NCI-H1417 treated with DMSO at 0.1 percent for 48 hours (cell line): ENCODE data around the gene PSME3IP1.

Experiments
- DNase-seq: peaks from one replicate; lab custom pipeline; 2025; lab: John Stamatoyannopoulos, UW

PSME3IP1 gene

GRCh38 chr16:57167538-57167937, 18.3 kb downstream of the PSME3IP1 start:
- DNase-seq: no peak

- no peak for DNase-seq
Observed at GRCh38 chr16:57166951-57167350, 18.9 kb downstream of the PSME3IP1 start.

DNA sequence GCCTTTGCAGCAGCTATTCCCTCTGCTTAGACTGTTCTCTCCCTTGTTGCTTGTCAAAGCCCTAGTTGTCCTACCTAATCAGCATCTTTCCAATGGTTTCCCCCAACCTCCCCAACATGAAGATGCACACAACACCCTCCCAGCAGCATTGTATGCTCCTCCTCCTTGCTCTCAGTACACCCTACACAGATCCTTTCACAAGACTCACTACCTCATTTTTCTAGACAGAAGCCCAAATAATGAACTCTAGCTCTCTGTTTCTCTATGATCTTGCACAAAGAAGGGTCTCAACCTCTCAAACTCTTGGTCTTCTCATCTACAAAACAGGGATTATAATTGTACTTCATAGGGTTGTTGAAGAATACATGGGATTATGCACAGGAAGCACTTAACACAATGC, 19.4 kb downstream of the PSME3IP1 start:
- no peak for DNase-seq

GRCh38 chr16:57165938-57166337, 19.9 kb downstream of the PSME3IP1 start:
- no peak for DNase-seq

GRCh38 chr16:57165483-57165882, 20.4 kb downstream of the PSME3IP1 start:
- DNase-seq: no peak

- DNase-seq: no peak
Observed at GRCh38 chr16:57163842-57164241, 22.0 kb downstream of the PSME3IP1 start.

GRCh38 chr16:57159447-57159846, 26.4 kb downstream of the PSME3IP1 start:
- no peak for DNase-seq

DNA sequence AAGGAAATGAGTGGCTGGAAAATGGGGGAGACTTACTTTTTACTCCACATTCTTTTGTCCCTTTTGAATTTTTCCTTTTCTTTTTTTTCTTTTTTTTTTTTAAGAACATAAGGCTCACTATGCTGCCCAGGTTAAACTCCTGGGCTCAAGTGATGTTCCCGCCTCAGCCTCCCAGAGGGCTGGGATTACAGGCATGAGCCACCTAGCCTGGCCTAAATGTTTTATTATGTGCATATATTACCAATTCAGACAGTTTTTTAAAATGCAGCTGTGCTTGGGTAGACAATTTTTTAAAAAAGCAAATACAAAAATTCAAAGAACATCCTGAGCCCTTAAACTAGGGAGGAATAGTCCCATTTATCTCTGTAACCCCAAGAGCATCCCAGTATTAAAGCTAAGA, 28.3 kb downstream of the PSME3IP1 start:
- no peak for DNase-seq

DNA sequence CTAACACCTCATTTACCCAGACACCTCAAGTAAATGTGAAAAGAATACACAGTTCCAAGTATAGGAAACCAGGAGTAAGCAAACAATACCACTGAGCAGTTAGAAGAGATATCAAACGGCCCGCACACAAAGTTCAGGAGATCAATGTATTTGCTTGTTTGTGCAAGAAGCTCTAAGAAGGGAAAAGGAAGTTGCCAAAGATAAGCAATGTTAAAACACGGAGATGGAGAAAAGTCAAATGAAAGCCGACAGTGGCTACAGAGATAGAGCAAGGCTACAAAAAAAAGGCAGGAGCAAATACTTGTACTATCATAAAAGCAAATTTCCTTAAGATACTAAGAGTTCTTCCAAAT, 29.5 kb downstream of the PSME3IP1 start:
- no peak for DNase-seq

- no peak for DNase-seq
Observed at GRCh38 chr16:57155702-57156350, 30.0 kb downstream of the PSME3IP1 start.

GRCh38 chr16:57153841-57154240, 32.0 kb downstream of the PSME3IP1 start:
- no peak for DNase-seq

- DNase-seq: no peak
Observed at GRCh38 chr16:57152096-57153093, 33.4 kb downstream of the PSME3IP1 start.

DNA sequence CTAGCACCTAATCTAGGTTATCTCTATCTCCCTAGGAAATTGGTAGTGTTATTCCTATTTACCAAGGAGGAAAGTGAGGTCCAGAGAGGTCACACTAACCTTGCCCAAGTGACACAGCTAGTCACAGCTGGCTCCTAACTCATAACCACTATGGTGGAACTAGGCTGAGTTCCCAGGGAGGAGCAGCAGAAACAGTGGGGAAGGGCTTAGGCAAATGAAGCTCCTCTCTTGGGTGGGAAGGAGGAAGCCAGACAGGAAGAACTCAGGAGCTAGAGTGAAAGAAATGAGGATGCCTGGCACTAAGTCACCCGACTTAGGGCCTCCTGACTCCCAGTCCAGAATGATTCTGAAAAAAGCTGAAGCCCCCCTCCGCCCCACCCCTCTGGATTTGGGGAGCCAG, 34.5 kb downstream of the PSME3IP1 start:
- no peak for DNase-seq

- DNase-seq: no peak
Observed at GRCh38 chr16:57150682-57151330, 35.0 kb downstream of the PSME3IP1 start.

GRCh38 chr16:57149391-57149790, 36.4 kb downstream of the PSME3IP1 start:
- DNase-seq: no peak

GRCh38 chr16:57148481-57148880, 37.4 kb downstream of the PSME3IP1 start:
- DNase-seq: no peak

DNA sequence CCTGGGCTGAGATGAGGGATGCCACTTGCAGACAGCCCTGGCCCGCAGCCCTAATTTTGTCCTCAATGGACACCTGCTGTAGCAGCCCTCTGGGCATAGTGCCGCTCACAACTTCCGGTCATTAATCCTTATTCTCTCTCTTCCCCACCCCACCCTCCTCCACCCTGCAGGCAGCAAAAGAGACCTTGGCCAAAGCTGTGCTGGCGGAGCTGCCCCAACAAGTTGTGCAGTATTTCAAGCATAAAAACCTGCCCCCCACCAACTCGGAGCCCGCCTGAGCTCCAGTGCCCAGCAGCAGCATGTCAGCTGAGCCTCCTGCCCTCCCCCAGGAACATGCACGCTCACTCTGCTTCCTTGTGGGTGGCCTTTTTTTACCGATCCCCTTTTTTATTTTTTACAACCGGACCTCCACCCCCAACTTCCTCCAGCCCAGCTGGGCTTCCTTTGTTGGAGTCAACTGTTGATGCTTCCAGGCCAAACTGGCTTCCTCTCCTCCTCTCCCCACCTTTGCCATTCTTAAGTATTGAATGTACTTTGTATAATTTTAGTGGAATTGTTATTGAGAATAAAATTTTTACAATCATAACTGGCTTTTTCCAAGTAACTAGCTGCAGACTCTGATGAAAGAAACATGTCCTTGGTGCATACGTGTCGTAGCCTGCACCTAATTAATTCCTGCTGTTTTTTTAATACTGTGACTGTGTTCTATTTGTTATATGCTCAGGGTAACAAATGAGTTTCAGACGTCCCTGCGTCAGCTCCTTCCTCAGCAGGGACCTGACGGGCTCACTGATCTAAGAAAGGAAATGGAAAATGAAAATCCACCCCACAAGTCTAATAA, 38.2 kb downstream of the PSME3IP1 start:
- no peak for DNase-seq

DNA sequence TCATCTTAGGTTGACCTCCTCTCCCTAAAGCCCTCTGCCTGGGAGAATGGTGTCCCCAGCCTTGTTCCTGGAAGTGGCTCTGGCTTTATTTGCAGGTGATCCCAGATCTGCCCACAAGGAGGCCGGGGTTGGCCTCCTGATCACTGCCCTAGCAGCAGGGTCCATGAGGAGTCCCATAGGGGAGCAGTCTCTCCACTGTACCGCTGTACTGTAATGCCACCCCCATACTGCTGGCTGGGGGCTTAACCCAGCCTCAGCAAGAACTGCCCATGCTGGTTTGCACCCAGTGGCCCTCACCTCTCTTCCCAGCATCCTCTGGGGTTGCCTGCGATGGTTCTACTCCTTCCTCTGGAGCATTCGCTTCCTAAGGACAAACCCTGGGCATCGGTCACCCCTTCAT, 39.1 kb downstream of the PSME3IP1 start:
- DNase-seq: no peak

GRCh38 chr16:57146040-57146647, 39.7 kb downstream of the PSME3IP1 start:
- DNase-seq: no peak

DNA sequence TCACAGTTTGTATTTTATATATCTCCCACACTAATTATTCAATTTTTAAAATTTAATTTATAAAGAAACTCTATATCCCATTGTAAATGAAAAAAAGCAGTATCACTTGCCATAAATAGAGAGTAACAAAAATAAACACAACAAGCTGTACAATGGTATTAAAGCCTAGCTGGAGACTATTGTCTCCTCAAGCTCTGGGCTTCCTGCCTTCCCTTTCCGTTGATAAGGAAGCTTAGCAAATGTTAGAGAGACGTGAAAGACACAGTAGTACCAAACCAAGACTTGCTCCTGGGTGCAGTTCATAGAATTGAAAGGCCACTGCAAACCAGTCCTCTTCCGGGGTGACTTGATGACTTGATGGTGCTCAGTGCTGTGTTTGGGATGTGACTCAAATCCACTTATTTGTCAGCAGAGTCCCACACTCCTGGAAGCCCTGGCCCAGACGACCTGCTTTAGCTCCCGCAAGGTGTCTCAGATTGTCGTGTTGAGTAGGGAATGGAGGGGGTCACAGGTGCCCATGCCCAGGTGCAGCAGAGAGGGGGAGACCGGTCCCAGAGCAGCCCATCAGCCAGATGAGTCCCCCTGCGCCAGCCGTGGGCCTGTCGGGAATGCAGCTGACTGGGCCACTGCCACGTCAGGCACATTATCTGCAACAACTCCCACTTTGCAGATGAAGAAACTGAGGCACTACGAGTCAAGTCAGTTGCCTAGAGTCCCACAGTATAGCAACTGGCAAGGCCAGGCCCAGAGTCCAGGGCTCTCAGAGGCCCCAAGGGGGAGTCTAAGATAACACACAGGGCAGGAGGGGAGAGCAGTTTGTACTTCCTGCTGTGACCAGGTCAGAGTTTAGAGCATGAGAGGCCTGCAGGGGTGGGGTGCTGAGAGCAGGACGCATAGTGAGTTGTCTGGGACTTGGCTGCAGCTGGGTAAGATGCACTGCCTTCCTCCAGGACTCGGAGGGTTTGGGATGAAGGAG, 40.5 kb downstream of the PSME3IP1 start:
- DNase-seq: no peak
